GM19023 (cell line): ENCODE data around the gene RPL22.
A peak's percentile ranks its signal among the peaks of the same experiment; 100 is the strongest.

ENCODE experiments used
- ATAC-seq: cut with Tn5 transposase; IDR thresholded peaks from one replicate; pipeline ENCODE4 v1.9.1; 2021; ENCODE audit warnings: mild to moderate bottlenecking, moderate library complexity; ENCODE audit not compliant: unreplicated experiment

The RPL22 gene

DNA sequence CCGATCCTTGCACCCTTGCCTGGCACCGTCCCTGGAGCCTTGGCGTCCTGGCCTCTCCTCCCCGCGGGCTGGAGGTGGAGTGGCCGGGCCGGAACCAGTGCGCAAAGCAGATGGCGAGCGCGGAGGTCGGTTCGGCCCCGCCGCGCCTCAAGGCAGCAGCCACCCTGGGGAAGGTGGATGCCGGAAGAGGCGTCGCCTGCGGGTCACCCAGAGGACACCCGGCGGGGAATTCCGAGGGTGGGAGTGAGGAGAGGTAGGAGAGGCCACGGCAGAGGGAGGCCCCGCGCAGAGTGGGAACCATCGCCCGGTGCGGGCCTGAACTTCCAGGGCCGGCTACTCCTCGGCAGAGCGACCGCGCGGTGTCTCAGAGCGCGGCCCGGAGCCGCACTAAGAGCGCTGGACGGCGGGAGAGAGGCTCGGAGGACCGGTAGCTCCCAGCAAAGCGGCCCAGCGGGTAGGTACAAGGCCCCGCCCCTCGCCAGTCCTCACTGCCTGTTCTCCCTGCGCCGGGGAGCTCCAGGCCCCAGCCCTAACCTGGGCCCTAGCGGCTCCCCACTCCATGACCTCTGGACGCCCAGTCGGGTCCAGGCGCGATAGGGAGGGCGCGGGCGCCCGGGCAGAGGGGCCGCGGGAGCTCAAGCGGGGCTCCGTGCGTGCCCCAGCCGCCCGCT lies 6.6 kb upstream of the RPL22 start, which contains the start of gene RNF207:
Gene RNF207 (plus strand): TSS at position 271 of the 671 bp plus-strand sequence. CDS start 417 bp downstream, outside the sequence.
- peak; percentile 57 for ATAC-seq

DNA sequence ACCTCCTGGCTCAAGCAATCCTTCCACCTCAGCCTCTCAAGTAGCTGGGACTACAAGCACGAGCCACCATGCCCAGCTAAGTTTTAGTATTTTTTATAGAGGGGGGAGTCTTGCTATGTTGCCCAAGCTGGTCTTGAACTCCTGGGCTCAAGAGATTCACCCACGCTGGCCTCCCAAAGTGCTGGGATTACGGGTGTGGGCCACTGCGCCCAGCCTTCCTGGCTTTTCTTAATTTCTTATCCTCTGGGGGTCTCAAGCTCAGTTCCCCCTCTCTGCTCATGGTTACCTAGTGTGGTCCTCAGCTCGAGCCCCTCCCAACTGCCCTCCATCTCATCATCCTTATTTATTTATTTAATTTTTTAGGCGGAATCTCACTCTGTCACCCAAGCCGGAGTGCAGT lies 2.9 kb upstream of the RPL22 start:
- ATAC-seq, result no peak

DNA sequence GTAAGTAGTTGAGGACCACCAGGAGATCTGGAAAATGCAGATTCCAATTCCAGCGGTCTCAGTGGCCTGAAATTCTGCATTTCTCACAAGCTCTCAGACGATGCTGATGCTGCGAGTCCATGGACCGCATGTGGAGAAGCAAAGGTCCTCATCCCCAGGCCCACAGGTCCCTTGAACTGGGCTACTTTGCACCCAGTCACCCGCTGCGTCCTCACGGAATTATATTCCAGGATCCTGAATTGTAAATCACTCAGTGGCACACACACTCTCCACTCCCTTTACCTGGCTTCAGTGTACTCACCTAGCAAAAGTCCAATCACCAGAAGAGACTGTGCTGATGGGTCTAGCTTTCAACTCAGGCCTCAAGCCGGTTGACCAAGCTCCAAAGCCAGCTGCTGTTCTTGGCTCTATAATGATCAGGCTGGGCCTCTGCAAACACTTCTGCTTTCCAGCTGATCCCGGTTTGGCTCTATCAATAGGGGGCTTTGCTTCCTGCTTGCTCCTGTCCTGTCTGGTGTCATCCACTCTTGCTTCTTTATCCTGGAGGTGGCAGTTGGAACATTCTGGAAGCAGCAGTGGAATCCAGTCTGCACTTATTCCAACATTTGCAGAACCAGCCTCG lies 904 bp upstream of the RPL22 start:
- no peak for ATAC-seq

DNA sequence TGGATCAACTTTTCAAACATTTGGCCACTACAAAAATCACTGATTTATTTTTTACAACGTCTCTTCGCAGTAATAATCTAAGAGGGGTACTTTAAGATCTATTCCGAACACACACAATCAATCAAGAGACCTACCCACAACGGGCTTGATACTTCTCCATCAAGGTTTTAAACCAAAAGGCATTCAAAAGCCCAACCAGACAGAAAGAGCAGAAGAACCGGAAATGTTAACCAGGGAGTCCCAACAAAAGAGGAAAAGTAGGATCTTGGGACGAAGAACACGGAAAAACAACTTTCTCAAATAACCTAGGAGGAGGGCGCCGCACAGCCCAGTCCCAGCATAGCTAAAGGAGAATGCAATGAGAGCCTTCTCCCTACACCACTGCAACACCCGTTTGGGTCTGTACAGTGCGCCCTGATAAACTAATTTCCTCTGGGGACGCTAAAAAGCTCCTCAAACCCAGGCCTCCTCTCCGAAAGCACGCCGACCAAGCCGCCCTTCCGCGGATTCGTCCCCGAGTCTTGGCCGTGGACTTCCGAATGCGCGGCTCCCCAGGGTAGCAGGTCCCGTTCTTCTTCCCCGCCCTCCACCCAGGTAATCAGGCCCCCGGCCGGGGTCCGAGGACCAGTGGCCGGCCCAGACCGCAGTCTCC lies 623 bp downstream of the RPL22 start:
- peak; percentile 18 for ATAC-seq

DNA sequence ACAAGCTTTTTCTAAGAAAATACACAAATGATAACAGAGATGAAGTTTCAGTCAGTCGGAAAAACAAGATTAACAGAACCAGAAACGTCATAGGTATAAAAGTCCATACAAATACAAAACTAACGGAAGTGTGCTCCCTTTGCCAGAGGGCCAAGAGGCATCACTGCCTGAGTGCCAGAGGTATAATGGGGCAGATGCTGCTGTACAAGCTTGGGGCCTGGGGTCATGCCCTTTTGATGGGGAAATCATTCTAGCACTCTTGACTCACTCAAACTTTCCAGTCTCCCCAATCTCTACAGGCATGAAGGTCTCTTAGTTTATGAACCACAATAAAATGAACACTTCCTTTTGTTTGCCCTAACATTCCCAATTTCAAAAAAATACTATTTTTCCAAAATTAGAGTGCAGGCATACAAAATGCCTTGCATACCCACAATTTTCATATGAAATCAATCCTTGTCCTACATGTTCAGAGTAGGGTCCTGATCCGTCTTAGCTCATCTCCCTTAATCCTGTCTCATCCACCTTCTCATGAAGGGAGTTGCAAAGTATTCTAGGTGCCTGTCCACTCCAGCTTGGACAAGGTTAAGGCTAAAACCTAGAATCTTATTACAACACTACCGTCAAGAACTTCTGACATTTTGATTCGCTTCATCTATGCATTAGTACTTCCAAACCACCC lies 1.5 kb downstream of the RPL22 start:
- no peak for ATAC-seq

DNA sequence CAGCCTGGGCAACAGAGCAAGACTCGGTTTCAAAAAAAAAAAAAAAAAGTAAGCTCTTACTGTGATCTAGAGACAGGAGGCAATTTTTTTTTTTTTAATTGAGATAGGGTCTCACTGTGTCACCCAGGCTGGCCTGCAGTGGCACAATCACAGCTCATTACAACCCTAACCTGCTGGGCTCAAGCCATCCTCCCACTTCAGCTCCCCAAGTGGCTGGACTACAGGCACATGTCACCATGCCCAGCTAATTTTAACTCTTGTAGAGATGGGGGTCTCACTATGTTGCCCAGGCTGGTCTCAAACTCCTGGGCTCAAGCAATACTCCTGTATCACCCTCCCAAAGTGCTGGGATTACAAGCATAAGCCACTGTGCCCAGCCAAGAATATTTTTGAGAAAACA lies 7.4 kb downstream of the RPL22 start:
- ATAC-seq, result no peak

DNA sequence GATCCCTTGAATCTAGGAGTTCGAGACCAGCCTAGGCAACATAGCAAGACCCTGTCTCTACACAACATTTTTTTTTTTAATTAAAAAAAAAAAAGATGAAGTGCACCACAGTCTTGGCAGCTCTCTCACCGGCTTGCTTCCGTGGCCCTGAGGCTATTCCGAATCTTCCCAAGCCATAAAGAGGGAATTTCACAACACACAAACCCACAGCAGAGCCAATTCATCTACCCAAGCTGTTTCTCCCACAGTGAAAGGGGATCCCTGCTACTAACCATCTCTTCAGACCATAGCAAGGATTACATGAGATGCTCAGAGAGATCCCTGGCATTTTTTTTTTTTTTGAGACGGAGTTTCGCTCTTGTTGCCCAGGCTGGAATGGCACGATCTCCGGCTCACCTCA lies 10.9 kb downstream of the RPL22 start:
- no peak for ATAC-seq

DNA sequence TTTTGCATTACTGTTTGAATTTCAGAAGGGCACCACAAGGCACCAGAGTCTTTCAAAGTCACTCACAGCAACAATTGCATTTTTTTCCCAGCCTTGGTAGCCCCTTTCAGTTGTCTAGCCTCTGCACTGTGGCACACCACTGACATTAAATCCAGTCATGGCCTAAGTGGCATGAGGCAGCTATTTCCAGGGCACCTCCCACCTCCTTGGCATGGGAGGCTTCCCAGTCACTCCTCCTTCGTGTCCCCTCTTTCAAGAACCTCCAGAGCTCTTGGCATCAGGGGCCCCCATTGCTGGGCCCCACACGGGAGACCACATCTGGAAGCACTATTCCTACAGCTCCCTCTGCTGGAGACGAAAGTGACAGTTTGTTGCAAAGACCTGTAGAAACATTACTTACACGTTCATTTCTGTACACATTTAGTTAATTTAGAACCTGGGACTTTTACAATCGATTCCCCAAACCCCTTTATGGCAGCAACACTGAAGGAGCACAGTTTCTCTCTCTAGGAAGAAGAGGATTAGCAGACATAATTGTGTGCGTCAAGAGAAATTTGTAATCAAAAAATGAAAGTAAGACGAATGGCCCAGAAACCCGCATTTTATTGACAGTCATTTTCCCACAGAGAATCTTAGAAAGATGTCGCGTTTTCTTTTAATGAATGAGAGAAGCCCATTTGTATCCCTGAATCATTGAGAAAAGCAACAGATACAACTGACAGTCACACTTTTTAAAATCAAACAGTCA lies 13.6 kb downstream of the RPL22 start:
- no peak for ATAC-seq

DNA sequence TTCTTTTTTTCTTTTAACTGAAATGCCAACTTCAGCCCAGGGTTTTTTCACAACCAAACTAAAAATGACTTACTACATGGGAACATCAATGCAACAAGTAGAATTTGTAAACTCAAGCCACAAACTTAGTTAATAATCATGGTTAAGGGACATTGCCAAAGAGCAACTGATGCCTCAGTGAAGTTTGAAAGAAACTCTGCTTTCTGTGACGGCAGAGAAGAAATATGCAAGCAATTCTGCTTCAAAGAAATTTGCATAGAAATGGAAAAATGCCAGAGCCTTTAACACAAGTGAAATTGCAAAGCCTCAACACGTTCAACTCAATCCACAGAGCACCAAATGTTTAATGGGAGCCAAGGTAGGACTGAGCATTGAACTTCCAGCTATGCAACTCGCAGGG lies 14.2 kb downstream of the RPL22 start:
- no peak for ATAC-seq

DNA sequence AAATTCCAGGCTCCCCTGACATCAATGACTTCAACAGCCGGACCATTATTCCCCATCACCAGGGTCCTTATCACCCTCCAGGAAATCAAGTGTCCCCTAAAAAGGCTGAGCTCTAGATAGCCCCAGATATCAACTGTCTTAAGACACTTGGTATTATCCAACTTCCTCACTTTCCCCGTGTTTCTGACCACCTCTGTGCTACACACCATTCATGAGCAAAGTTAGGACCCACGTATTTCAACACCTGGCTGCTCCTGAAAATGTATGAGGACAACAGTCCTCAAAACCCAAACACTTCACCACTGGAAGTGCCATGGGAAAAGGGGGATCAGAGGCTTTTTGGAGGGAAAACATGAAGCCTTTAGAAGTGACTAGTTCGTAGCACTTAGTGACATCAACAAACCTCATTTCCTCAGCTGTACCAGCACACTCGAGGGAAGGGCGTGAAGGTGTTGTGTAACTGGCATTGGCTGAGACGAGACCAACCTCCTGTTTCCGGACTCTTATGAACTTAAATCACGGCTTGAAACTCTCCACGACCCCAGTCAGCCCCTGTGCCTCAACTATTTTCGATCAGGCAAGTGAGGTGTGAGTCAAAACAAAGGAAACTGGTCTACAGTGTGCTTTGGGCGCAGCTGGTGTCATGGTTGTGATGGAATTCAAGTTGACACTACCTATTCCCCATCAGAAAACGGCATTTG lies 15.2 kb downstream of the RPL22 start:
- no peak for ATAC-seq

DNA sequence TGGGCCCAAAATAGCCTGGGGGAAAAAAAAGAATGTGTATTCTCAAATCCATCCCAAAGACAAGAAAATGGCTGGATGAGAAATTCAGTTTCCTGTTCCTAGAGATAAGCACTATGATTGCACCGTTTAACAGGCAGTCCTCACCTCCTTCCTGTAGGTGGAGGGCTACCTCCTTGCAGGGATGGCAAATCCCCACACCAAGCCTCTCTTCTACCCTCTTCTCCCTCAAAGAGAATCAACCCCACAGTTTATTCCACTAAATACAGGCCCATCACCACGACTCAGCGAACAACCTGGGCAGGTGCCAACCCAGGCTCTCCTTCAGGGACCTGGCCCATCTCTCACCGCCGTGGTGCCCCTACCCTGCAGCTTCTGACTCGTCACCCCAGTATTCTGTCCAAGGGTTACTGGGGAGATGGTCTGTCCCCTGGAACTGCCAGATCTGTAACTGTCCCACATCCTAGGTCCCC lies 15.8 kb downstream of the RPL22 start:
- no peak for ATAC-seq

DNA sequence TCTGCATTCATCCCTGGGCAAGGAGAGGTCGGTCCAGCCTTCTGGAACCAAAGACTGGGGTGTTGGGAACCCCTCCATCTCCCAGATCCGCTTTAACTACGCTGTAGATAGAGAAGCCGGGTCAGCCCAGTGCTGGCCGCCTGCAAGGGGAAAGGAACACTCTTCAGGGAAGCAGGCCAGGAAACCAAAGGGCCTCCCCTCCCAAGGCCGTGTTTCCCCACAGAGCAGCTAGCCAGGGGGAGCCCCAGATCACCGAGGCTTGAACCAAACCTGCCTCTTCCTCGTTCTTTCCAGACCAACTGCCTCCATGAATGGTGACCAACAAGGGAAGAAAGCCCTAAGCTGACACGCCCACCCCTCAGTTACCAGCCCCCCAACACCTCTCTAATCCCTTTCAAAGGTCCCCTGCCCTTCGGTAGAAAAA lies 18.0 kb downstream of the RPL22 start:
- no peak for ATAC-seq

DNA sequence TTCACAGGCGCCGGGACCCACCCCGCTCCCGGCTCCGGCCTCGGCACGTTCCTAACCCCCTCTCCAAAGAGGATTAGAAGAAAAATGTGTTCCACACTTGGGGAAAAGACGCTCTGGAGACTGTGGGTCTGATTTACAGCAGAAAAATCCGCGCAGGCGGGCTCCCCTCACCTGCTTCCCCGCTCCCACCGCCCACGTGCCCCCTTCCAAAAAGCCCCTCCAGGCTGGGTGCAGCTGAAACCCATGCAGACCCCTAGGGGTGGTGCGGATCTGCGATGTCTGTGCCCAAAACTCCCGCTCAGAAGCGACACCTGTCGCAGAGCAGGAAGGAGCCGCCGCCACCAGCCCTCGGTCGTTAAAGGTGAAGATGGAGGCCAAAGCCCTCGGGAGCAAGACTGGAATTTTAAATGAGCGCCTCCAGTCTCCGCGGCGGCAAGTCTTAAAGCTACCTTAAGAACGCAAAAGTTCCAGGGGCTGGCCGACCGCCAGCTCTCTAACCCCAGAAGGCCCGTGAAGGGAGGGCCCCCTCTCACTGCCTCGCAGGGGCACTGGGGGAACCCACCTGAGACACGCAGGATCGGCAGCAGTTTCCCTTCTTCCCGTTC lies 18.6 kb downstream of the RPL22 start:
- ATAC-seq, result no peak

DNA sequence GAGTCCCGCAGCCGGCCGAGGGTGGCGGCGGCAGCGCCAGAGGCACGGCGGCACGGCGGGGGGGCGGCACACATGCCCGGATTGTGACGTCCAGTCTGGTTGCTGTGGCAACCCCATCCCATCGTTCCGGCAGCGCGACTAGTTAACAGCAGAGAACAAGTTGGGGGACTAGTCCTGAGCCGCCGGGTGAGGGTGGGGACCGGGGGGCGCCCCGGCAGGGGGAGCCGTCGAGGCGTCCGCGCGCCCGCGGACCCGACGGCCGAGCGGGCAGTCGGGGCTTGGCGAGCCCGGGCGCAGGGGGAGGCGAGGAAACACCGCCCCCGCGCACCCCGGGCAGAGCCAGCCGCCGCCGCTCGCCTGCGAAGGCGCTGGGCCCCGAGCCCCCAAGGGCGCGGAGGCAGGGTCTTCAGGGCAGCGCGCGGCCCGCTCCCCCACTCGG lies 19.1 kb downstream of the RPL22 start, which contains the start of gene CHD5:
Gene CHD5 (minus strand): TSS at position 54 of the 439 bp plus-strand sequence. CDS start 298 bp downstream, outside the sequence.
- ATAC-seq, result no peak

DNA sequence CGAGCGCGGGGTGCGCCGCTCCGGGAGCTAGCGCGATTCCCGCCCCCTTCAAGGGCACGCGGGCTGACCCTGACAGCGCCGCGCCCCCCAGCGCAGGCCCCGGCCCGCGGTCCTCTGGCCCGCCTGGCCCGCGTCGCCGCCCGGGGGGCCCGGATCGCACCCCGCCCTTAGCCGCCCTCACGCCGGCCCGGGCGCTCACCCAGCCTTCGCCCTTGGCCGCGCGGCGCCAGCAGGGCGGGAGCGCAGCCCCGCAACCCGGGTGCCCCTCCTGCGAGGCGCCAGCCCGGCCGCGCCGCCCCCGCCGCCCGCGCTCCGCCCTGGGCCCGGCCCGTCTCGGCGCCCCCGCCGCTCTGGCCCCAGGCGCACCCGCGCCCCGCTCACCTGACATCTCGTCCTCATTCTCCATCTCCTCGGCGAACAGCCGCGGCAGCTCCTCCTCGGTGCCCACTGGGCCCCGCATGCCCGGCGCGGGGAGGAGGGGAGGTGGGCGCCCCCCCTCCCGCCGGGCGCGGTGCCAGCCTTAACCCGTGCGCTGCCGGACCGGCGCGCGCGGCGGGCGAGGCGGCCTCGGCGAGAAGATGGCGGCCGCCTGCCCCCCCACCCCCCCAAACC lies 19.7 kb downstream of the RPL22 start:
- no peak for ATAC-seq

DNA sequence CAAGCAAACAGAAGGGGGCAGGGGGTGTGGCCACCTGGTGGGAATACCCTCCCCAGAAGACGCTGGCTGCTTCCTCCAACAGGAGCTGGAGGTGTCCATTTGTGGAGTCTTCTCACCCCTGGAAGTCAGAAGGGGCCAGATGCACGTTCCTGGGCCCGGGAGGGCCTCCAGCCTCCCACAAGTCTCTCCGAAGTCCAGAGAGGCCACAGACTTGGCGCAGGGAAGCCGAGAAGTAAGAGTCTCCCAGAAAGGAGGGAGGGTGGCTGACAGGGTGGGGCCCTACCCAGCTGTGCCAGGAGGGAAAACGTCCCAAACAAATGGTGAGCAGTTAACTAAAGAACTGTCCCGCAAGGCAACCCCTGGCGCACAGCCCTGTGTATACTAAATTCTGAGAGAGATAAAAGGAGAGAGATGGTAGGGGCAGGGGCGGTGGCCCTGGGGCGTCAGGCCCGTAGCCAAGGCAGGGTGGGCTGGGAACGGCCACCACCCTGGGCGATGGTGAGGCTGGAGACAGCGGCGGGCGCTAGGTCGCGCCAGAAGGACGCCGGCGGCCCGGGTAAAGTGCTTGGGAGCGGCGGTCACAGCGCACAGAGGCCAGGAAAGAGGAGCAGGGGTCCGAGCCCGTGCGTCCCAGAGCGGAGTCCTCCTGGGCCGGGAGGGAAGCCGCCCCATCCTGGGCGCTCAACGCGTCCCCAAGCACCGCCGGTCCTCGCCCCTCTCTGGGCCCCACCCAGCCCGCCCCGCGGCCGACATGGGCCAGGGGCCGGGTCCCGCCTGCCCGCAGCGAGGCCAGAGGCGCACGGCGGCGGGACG lies 20.4 kb downstream of the RPL22 start:
- no peak for ATAC-seq

DNA sequence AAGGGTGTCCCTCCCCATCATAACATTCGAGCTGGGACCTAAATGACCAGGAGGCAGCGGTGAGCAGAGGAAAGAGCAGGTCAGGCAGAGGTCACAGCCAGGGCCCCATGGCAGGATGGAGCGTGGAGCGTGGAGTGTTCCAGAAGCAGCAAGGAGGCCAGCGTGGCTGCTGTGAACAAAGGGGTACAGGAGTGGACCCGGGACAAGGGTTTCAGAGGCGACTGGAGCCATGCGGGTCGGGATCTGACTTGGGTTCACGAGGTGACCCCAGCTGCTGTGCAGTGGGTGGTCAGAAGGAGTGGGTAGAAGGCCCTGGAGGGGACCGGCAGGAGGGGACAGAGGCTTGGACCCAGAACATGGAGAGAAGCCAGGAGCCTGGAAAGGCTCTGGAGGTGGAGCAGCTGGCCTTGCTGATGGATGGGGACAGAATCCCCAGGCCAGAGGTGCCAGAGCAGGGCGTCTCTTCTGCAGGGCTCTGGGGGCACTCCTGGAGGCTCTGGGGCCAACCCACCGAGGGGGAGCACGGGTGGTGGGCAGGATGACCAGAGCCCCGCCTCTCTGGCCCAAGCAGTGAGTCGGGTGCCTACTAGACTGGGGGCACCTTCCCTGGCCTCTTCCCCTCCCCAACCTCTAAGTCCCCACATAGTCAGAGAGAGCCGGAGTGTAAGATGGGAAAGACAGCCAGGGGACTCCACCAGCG lies 21.6 kb downstream of the RPL22 start:
- no peak for ATAC-seq

DNA sequence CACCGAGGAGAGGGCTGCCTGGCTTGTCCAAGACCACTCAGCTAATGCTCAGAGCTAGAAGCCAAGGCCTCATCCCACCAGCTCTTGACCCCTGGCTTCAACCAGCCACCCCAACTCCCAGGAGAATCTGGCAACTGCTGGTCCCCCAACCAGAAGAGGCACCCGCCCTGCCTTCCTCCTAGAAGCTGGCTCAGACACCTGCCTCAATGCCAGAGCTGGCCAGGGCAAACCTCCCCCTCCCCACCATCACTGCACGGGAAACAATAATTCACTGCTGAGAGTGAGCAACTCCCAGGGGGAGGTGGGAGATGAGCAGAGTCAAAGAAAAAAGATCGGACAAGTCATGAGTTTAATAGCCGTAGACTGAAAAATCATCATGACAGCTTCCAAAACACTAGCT lies 22.6 kb downstream of the RPL22 start:
- ATAC-seq, result no peak
